T47D (cell line): Measurements from ENCODE around the gene NRP1.

Experiments used
- DNase-seq, 2 experiments: peaks; one replicate each; pipeline versions ENCODE4 v3.0.0 to v3.0.0-alpha.2; 2011 to 2012; ENCODE audit warnings: low read depth in 1 of 2, low spot score in 1 of 2
- JUND ChIP-seq: IDR thresholded peaks from 2 replicates; pipeline ENCODE4 v1.6.1; 2012; ENCODE audit warnings: low read depth
- in situ Hi-C: cut with HindIII; loops from 2 replicates; pipeline ENCODE4 v1.10.0; 2016; ENCODE audit warnings: low sequenced_read_pairs, low pct_unique_long_range_greater_than_20kb

The NRP1 gene

GRCh38 chr10:33341637-33342036 lies 7.2 kb upstream of the NRP1 start:
- in situ Hi-C loops: no loop called here
- DNase-seq: no peak
- no peak for TF ChIP-seq JUND

GRCh38 chr10:33337326-33337957 lies 3.0 kb upstream of the NRP1 start:
- no peak for TF ChIP-seq JUND
- DNase-seq: no peak
- in situ Hi-C loops: no loop called here

DNA sequence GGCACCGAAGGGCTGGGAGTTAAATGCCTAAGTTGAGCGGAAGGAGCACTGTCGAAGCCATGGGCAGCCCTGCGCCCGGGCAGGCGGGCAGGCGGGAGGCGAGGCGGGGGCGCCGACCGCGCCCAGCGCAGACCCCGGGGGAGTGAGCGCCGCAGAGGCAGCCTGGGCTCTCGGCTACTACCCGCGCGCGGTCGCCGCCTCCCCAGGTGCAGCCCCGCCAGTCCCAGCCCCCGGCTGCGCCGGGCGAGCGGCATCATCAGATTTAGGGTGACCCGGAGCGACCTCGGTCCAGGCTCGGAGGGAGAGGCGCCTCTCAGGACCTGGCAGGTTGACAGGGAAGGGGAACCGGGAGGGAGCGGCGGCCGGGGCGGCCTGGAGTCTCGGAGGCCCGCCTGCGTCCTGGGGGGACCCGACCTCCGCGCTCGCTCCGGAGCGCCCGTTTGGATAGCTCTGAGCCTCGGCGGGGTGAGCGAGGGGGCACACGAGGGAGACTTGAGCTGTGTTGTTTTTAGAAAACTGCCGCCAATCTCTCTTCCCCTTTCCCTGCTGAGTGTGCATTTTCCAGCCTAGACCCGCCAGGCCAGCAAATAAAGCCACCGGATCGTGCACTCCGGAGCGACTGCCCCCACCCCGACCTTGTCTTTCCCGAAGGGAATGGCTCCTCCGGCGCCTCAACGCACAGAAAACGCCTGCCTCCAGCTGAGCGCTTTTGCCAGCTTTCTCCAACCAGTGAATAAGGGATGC lies 2.3 kb upstream of the NRP1 start:
- no peak for TF ChIP-seq JUND
- in situ Hi-C loops: no loop called here
- DNase-seq: no peak

DNA sequence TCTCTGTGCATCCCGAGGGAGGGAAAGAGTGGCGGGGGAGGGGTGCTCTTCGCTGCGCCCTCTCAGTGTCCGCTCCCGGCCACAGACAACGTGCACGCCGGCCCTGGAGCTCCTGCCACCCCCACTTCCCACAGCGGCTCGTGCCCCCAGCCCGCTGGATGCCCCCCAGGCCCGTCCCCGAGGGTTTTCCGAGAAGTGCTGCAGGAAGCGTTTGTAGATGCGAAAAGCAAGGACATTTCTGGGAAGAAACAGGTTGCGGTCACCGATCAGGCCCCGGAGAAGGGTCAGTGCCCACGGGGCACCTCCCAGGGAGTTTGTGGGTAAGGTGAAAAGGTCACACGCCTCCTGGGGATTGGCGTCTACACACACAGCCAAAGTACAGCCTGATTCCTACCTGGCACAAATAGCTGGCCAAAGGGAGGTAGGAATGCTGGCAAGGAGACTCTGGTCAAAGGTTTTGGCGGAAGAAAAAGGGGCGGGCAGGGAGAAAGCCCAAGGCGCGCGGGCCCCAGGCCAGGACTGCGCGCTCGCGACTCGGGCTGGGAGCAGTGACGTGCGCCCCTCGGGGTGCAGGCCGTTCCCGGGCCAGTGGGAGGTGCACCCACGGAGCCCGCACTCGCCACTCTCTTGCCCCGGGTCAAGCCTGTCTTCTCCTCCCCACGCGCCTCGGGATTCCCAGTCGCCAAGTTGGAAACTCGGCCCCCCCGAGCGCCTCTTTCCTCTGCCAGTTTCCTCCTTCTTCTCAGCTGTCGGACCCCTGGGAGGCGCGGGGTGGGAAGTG lies 1.5 kb upstream of the NRP1 start:
- DNase-seq: peak; percentile 22 to 57
- TF ChIP-seq JUND: no peak
- in situ Hi-C loops: no loop called here

- in situ Hi-C loops: no loop called here
- no peak for DNase-seq
- TF ChIP-seq JUND: no peak
Measured at GRCh38 chr10:33335551-33335800, 1.0 kb upstream of the NRP1 start.

DNA sequence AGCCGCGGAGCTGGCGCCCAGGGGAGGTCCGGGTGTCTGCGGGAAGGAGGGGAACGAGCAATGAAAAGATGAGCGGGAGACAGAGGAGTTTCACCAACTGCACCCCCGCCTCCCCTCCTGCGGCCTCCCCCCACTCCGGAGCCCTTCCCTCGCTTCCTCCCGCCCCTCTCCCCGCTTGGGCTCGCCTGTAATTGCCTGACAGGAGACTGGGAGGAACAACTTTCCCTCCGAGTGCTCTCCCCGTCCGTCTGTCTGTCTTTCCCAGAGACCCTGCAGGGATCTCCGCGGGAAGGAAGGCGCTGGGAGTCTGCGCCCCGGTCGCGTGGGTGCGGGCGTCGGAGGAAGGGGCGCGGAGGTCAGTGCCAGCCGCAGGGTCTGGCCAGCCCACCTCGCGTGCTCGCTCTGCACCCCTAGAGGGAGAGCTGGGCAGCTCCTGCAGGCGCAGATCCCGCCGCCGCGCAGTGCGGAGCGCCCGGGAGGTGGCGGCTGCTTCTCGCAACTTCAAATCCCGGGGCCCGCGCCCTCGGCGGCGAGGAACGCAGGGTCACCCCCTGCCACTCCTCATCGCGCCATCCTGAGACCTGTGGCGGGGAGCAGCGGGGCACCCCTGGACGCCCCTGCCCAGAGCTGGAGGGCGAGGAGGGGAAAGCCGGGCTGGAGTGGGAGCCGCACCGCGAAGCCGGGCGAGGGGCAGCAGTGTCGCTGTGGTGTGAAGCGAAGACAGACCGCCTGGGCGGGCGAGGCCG lies 511 bp upstream of the NRP1 start:
- in situ Hi-C loops: no loop called here
- peak; percentile 53 to 79 for DNase-seq

DNA sequence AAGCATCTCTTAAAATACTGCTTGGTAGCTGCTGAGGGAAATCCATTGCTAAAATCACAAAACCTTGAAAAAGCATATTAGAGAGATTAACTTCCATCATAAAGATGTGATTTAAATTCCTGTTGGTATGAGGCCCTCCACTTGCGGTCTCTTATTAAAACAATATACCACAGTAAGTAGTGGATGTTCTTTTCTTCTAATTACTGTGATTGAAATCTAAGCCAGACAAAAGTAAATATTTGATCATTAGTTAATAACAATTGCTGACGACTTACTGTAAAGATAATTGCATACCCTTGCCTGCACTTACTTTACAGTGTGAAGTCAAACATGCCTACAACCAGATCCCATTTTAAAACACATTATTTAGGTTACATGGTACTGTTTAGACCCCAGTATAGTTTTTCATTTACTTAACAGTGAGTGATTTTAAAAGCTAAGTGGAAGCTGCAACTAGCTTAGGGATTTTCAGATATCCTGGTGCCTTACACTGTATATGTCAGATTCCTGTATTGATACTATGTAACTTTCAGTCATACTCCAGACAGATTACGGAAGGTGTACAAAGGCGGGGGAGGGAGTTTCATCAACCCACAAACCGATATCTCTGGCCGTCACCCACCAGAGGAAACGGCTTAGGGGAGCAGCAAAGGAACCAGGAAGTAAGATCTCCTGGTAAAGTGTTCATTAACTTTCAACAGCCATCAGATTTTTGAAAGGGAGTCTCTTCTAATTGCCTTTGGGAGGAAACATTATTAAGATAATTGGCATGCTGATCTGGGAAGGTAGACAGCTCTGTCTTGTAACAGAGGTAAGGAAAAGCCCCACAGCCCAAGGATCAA lies 986 bp downstream of the NRP1 start:
- in situ Hi-C loops: no loop called here
- no peak for TF ChIP-seq JUND
- DNase-seq: no peak

More for the DNA sequence above, 511 bp upstream of the NRP1 start:
- no peak for TF ChIP-seq JUND

GRCh38 chr10:33332183-33333065 lies 2.0 kb downstream of the NRP1 start:
- DNase-seq: no peak
- in situ Hi-C loops: no loop called here
- no peak for TF ChIP-seq JUND

GRCh38 chr10:33331379-33331694 lies 3.1 kb downstream of the NRP1 start:
- DNase-seq: no peak
- in situ Hi-C loops: no loop called here

DNA sequence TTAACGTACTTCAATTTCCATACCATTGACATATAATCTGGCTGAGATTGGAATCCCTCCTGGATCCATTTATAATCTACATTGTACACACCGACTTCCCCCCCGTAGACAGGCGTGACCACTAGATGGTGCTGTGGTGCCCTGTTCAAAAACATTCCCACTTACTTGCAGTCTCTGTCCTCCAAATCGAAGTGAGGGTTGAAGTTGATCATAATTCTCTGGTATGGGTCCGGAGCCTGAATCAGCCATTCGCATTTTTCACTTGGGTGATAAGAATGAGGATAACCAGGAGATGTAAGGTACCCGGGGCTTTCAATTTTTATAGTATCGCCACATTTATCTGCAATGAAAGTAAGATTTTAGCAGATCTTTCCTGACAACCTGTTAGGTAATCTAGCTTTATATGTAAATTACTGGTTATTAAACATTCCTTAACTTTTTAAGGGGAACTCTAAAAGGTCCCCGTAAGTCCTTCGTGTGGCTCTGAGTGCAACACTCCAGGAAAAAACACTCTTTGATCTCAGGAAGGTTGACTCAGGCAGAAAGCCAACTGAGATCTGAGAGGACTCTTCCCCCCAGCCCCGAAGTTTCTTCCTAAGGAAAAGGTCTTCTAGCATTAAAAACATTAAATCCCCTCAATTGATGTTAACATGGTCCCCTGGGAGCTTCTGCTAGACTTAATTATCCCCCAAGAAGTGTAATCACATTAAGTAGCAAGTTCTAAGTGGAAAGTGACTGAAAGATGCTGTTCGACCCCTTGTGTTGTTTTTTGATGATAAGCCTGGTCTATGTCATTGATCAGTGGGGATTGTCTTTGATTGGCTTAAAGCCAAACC lies 3.7 kb downstream of the NRP1 start:
- in situ Hi-C loops: no loop called here
- DNase-seq: peak; percentile 42 to 71
- no peak for TF ChIP-seq JUND

More at GRCh38 chr10:33331379-33331694, 3.1 kb downstream of the NRP1 start:
- TF ChIP-seq JUND: no peak
